Measurements from ENCODE around the gene CRTC1.

GRCh38 chr19:18646535-18647370, 36.7 kb upstream of the CRTC1 start:
- TF ChIP-seq, protein P1, sequence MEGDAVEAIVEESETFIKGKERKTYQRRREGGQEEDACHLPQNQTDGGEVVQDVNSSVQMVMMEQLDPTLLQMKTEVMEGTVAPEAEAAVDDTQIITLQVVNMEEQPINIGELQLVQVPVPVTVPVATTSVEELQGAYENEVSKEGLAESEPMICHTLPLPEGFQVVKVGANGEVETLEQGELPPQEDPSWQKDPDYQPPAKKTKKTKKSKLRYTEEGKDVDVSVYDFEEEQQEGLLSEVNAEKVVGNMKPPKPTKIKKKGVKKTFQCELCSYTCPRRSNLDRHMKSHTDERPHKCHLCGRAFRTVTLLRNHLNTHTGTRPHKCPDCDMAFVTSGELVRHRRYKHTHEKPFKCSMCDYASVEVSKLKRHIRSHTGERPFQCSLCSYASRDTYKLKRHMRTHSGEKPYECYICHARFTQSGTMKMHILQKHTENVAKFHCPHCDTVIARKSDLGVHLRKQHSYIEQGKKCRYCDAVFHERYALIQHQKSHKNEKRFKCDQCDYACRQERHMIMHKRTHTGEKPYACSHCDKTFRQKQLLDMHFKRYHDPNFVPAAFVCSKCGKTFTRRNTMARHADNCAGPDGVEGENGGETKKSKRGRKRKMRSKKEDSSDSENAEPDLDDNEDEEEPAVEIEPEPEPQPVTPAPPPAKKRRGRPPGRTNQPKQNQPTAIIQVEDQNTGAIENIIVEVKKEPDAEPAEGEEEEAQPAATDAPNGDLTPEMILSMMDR (conservative IDR thresholded peaks at IDR 0.05; ENCODE audit: low read depth, low read length), result no peak
- no peak for TF ChIP-seq EZH2 (IDR thresholded peaks at IDR 0.05; ENCODE audit: borderline replicate concordance, low read depth, low read length, poor library complexity, severe bottlenecking)
